H7 (cell line): ENCODE measurements around the gene SLC22A25. TPM values are rescaled to one million over a fixed set of nuclear protein-coding genes. Genes with fewer than 3 reads are reported as not detected.
"Not testable (repeated sequence)": the region's sequence is repeated elsewhere in the genome, so short reads cannot be mapped to it uniquely, and the experiment has no call there.

Experiments
- DNase-seq: peaks from one replicate; pipeline ENCODE4 v3.0.0; 2012
- H3K27me3 ChIP-seq: 2 replicates; pipeline ENCODE4 v1.6.0; 2011; ENCODE audit warnings: mild to moderate bottlenecking, low read length; ENCODE audit not compliant: control insufficient read depth, insufficient read depth
- H3K36me3 ChIP-seq: replicated peaks from 2 replicates; pipeline ENCODE4 v1.5.1; 2011; ENCODE audit warnings: low read length; ENCODE audit not compliant: control insufficient read depth, insufficient read depth
- H3K4me3 ChIP-seq: 2 replicates; pipeline ENCODE4 v1.5.1; 2011; ENCODE audit warnings: low read depth, mild to moderate bottlenecking, control low read depth, low read length, moderate library complexity; ENCODE audit not compliant: insufficient read depth
- total RNA-seq: library from RNA; depleted of rRNA; stranded (reverse); fragments of >200 nt; shearing (Covaris generic); gene quantifications from 2 replicates; pipeline ENCODE4 v1.2.3, GENCODE V29; 2014

Gene SLC22A25
- total RNA-seq, 1 experiment from 2014 or later = not detected

DNA sequence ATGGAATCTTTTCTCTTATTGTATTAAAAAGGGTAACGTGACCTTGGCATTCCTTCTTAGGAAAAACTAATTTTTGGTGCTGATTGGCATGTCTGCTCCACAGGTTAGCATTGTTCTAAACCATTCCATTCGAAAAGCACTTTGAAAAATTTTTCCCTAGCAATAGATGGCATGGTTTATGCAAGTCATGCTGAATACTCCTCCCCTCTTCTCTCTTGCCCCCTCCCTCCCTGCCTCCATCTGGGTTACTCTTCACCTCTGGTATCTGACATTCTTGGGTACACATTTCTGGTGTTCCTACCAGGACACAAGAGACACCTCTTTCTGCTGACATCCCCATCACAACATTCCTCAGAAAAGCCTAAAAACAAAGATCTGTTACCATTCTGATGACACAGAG lies 1.5 kb upstream of the SLC22A25 start:
- H3K27me3 ChIP-seq = no peaks in the 10 kb centered on the region
- H3K36me3 ChIP-seq = no peaks in the 10 kb centered on the region
- DNase-seq = no peak
- no peak overlapping the region for H3K4me3 ChIP-seq

GRCh38 chr11:63242089-63242781 lies 1.2 kb downstream of the SLC22A25 start:
- no peak for DNase-seq
- no peaks in the 10 kb centered on the region for H3K36me3 ChIP-seq

GRCh38 chr11:63240791-63241379 lies 2.5 kb downstream of the SLC22A25 start:
- H3K27me3 ChIP-seq = no peaks in the 10 kb centered on the region
- H3K4me3 ChIP-seq = no peak overlapping the region
- no peaks in the 10 kb centered on the region for H3K36me3 ChIP-seq
- DNase-seq = no peak

More at GRCh38 chr11:63242089-63242781, 1.2 kb downstream of the SLC22A25 start:
- H3K4me3 ChIP-seq = no peak overlapping the region
- H3K27me3 ChIP-seq = no peaks in the 10 kb centered on the region

GRCh38 chr11:63240098-63240497 lies 3.3 kb downstream of the SLC22A25 start:
- DNase-seq = no peak
- H3K27me3 ChIP-seq = no peaks in the 10 kb centered on the region
- no peaks in the 10 kb centered on the region for H3K36me3 ChIP-seq
- H3K4me3 ChIP-seq = no peak overlapping the region

GRCh38 chr11:63239254-63239653 lies 4.1 kb downstream of the SLC22A25 start:
- Histone ChIP-seq H3K4me3 (no peak overlapping the region), H3K27me3 (no peaks in the 10 kb centered on the region), H3K36me3 (no peaks in the 10 kb centered on the region)
- no peak for DNase-seq

DNA sequence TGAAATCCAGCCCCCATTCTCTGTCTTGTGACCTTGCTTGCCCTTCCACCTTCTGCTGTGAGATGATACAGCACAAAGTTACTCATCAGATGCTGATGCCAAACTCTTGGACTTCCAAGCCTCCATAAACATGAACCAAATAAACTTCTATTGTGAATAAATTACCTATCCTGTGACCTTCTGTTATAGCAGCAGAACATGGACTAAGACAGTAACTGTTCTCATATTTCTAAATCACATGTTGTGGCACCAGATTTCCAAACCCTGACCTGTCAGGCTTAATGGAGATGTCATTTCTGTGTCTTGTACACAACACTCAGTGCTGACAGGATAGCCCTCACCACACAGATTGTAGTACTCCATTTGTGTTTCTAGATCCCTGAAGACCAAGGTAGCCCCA lies 6.0 kb downstream of the SLC22A25 start:
- no peak overlapping the region for H3K4me3 ChIP-seq
- H3K27me3 ChIP-seq = no peaks in the 10 kb centered on the region
- no peaks in the 10 kb centered on the region for H3K36me3 ChIP-seq
- DNase-seq = no peak

DNA sequence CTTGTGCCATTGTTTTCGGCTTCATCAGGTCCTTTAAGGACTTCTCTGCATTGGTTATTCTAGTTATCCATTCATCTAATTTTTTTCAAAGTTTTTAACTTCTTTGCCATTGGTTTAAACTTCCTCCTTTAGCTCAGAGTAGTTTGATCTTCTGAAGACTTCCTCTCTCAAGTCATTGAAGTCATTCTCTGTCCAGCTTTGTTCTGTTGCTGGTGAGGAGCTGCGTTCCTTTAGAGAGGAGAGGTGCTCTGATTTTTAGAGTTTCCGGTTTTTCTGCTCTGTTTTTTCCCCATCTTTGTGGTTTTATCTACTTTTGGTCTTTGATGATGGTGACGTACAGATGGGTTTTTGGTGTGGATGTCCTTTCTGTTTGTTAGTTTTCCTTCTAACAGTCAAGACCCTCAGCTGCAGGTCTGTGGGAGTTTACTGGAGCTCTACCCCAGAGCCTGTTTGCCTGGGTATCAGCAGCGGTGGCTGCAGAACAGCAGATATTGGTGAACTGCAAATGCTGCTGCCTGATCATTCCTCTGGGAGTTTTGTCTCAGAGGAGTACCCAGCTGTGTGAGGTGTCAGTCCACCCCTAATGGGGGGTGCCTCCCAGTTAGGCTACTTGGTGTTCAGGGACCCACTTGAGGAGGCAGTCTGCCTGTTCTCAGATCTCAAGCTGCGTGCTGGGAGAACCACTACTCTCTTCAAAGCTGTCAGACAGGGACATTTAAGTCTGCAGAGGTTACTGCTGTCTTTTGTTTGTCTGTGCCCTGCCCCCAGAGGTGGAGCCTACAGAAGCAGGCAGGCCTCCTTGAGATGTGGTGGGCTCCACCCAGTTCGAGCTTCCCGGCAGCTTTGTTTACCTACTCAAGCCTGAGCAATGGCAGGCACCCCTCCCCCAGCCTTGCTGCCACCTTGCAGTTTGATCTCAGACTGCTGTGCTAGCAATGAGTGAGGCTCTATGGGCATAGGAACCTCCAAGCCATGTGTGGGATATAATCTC lies 7.6 kb downstream of the SLC22A25 start:
- not testable (repeated sequence) for H3K36me3 ChIP-seq

GRCh38 chr11:63229815-63230214 lies 13.6 kb downstream of the SLC22A25 start:
- H3K36me3 ChIP-seq = no peaks in the 10 kb centered on the region
- no peak for DNase-seq
- no peak overlapping the region for H3K4me3 ChIP-seq
- no peaks in the 10 kb centered on the region for H3K27me3 ChIP-seq

More for the DNA sequence above, 7.6 kb downstream of the SLC22A25 start:
- not testable (repeated sequence) for H3K27me3 ChIP-seq, H3K4me3 ChIP-seq, DNase-seq

GRCh38 chr11:63227521-63228107 lies 15.8 kb downstream of the SLC22A25 start:
- no peaks in the 10 kb centered on the region for H3K27me3 ChIP-seq
- H3K4me3 ChIP-seq = no peak overlapping the region
- no peak for DNase-seq
- H3K36me3 ChIP-seq = no peaks in the 10 kb centered on the region

DNA sequence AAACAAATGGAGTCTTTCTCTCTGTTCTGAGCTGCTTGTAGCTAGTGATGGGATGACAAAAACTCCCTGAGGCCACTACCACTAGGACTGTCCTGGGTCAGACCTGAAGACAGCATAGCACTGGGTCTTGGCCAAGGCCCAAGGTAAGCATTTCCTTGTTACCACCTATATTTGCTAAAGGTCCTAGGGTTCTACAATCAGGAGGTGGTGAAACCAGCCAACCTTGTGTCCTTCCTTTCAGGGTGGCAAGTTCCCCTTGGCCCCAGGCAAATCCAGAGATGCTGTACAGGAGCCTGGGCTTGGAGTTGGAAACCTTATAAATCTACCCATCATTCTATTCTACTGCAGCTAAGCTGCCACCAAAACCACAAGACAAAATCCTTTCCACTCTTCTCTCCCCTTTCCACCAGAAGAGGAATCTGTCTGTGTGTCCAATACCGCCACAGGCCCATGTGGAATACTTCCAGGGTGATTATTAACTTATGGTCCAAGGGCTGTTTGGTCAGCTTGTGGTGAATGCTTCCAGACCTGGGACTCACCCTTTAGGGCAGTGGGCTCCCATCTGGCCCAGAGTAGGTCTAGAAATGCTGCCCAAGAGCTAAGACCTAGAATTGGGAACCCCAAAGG lies 16.8 kb downstream of the SLC22A25 start:
- H3K4me3 ChIP-seq = no peak overlapping the region
- no peaks in the 10 kb centered on the region for H3K27me3 ChIP-seq

GRCh38 chr11:63214093-63214492 lies 29.3 kb downstream of the SLC22A25 start:
- no peaks in the 10 kb centered on the region for H3K36me3 ChIP-seq
- DNase-seq = no peak
- H3K27me3 ChIP-seq = no peaks in the 10 kb centered on the region
- H3K4me3 ChIP-seq = no peak overlapping the region

More for the DNA sequence above, 16.8 kb downstream of the SLC22A25 start:
- DNase-seq = no peak
- H3K36me3 ChIP-seq = no peaks in the 10 kb centered on the region

- no peak overlapping the region for H3K4me3 ChIP-seq
- no peaks in the 10 kb centered on the region for H3K36me3 ChIP-seq
- DNase-seq = peak; percentile 28
- H3K27me3 ChIP-seq = no peaks in the 10 kb centered on the region
These were observed 30.7 kb downstream of the SLC22A25 start for GRCh38 chr11:63212742-63213141.

DNA sequence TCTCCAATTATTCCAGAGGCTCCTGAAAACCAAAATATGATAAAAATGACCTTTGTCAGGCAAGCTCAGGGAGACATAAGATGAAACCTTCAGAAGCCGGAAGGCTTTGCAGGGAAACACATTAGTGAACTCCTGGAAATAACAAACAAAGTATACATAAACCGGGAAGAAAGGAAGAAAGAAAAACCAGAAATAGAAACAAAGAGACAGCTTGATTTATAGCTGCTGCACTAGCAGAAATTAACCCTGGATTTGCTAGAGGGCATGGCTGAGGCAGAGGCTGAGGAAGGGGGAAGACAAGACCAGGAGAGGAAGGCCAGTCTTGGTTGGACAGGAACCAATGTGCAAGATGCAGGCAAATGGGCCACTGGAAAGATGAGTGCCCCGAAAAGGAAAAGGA lies 33.3 kb downstream of the SLC22A25 start:
- H3K27me3 ChIP-seq = no peaks in the 10 kb centered on the region
- no peak for DNase-seq

More for the DNA sequence above, 33.3 kb downstream of the SLC22A25 start:
- Histone ChIP-seq H3K4me3 (no peak overlapping the region), H3K36me3 (no peaks in the 10 kb centered on the region)
